Measurements from ENCODE around the gene LANCL2.

DNA sequence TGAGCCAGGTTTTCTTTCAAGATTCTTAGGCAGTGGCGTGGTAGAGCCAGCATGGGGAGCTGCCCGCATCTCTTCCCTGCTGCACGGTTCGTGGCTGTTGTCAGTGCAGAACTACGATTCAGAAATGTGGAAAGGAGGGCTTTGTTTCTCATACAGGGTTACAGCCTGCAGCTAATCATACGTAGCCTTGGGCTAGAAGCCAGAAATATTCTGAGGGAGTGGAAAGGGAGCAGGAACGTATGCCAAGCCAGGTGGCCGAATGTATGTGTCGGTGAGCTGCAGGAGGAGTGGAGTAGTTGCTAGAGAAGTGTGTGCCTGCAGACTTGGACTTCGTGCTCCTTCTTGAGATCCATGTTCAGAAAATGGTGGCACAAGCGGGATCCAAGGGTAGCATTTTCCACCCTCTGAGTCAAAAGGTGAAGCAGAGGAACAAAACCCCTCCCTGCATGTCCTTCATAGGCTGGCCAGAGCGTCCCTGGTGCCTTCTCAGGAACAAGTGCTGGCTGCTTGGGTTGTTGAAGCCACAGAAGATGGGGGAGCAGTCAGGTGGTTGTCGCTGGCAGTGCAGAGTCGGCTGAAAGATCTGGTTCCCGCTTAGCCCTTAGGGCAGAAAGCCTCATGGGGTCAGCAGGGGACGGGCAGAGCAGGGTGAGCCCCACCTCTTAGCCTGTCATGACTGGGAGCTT, 40.9 kb downstream of the LANCL2 start:
- TF ChIP-seq, protein P1, sequence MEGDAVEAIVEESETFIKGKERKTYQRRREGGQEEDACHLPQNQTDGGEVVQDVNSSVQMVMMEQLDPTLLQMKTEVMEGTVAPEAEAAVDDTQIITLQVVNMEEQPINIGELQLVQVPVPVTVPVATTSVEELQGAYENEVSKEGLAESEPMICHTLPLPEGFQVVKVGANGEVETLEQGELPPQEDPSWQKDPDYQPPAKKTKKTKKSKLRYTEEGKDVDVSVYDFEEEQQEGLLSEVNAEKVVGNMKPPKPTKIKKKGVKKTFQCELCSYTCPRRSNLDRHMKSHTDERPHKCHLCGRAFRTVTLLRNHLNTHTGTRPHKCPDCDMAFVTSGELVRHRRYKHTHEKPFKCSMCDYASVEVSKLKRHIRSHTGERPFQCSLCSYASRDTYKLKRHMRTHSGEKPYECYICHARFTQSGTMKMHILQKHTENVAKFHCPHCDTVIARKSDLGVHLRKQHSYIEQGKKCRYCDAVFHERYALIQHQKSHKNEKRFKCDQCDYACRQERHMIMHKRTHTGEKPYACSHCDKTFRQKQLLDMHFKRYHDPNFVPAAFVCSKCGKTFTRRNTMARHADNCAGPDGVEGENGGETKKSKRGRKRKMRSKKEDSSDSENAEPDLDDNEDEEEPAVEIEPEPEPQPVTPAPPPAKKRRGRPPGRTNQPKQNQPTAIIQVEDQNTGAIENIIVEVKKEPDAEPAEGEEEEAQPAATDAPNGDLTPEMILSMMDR (IDR thresholded peaks at IDR 0.05; ENCODE audit: low read depth, low read length, missing input control) = no peak
- TF ChIP-seq SP1 (IDR thresholded peaks at IDR 0.05) (no peak), FOXA1 (IDR thresholded peaks at IDR 0.05) (no peak), GABPA (IDR thresholded peaks at IDR 0.05 in 1 of 2, conservative IDR thresholded peaks at IDR 0.05 in 1 of 2) (no peak), RAD21 (IDR thresholded peaks at IDR 0.05) (no peak), YY1 (IDR thresholded peaks at IDR 0.05) (no peak), TAF1 (conservative IDR thresholded peaks at IDR 0.05) (no peak), JUND (IDR thresholded peaks at IDR 0.05) (no peak), HNF4G (IDR thresholded peaks at IDR 0.05) (no peak), HNF4A (conservative IDR thresholded peaks at IDR 0.05) (no peak)
- TF ChIP-seq, protein P2, sequence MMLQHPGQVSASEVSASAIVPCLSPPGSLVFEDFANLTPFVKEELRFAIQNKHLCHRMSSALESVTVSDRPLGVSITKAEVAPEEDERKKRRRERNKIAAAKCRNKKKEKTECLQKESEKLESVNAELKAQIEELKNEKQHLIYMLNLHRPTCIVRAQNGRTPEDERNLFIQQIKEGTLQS (IDR thresholded peaks at IDR 0.05) = no peak
- TF ChIP-seq, protein P3, sequence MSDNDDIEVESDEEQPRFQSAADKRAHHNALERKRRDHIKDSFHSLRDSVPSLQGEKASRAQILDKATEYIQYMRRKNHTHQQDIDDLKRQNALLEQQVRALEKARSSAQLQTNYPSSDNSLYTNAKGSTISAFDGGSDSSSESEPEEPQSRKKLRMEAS (IDR thresholded peaks at IDR 0.05) = no peak
- TF ChIP-seq, protein P4, sequence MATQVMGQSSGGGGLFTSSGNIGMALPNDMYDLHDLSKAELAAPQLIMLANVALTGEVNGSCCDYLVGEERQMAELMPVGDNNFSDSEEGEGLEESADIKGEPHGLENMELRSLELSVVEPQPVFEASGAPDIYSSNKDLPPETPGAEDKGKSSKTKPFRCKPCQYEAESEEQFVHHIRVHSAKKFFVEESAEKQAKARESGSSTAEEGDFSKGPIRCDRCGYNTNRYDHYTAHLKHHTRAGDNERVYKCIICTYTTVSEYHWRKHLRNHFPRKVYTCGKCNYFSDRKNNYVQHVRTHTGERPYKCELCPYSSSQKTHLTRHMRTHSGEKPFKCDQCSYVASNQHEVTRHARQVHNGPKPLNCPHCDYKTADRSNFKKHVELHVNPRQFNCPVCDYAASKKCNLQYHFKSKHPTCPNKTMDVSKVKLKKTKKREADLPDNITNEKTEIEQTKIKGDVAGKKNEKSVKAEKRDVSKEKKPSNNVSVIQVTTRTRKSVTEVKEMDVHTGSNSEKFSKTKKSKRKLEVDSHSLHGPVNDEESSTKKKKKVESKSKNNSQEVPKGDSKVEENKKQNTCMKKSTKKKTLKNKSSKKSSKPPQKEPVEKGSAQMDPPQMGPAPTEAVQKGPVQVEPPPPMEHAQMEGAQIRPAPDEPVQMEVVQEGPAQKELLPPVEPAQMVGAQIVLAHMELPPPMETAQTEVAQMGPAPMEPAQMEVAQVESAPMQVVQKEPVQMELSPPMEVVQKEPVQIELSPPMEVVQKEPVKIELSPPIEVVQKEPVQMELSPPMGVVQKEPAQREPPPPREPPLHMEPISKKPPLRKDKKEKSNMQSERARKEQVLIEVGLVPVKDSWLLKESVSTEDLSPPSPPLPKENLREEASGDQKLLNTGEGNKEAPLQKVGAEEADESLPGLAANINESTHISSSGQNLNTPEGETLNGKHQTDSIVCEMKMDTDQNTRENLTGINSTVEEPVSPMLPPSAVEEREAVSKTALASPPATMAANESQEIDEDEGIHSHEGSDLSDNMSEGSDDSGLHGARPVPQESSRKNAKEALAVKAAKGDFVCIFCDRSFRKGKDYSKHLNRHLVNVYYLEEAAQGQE (IDR thresholded peaks at IDR 0.05) = no peak
